HG02642 (cell line): Measurements from ENCODE around the gene MGMT.
"Not testable (repeated sequence)": the region's sequence is repeated elsewhere in the genome, so short reads cannot be mapped to it uniquely, and the experiment has no call there.

Experiments used
- ATAC-seq: cut with Tn5 transposase; IDR thresholded peaks from one replicate; pipeline ENCODE4 v1.9.1; 2021; ENCODE audit warnings: mild to moderate bottlenecking; ENCODE audit not compliant: unreplicated experiment, poor library complexity

The MGMT gene

DNA sequence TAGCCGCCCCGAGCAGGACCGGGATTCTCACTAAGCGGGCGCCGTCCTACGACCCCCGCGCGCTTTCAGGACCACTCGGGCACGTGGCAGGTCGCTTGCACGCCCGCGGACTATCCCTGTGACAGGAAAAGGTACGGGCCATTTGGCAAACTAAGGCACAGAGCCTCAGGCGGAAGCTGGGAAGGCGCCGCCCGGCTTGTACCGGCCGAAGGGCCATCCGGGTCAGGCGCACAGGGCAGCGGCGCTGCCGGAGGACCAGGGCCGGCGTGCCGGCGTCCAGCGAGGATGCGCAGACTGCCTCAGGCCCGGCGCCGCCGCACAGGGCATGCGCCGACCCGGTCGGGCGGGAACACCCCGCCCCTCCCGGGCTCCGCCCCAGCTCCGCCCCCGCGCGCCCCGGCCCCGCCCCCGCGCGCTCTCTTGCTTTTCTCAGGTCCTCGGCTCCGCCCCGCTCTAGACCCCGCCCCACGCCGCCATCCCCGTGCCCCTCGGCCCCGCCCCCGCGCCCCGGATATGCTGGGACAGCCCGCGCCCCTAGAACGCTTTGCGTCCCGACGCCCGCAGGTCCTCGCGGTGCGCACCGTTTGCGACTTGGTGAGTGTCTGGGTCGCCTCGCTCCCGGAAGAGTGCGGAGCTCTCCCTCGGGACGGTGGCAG, at the start of gene MGMT:
MGMT (plus strand) TSS at position 539 of the 656 bp plus-strand sequence.
- peak; percentile 90 for ATAC-seq

DNA sequence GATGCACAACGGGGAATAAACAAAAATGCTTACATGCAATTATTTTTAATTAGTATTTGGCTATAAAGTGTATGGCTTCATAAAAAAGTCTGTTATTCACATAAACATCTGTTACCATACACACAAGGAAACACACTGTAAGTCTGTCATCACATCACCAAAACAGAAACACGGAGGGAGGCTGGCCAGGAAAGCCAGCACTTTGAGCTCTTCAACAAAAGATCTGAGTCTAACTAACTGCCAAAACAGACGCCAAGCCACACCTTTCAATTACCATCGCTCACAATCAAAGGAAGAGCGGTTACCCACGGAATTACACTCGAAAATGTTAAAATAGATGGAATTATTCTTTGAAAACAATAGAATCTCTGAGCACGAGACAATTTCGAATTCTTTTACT, 49.2 kb upstream of the MGMT start:
- no peak for ATAC-seq

DNA sequence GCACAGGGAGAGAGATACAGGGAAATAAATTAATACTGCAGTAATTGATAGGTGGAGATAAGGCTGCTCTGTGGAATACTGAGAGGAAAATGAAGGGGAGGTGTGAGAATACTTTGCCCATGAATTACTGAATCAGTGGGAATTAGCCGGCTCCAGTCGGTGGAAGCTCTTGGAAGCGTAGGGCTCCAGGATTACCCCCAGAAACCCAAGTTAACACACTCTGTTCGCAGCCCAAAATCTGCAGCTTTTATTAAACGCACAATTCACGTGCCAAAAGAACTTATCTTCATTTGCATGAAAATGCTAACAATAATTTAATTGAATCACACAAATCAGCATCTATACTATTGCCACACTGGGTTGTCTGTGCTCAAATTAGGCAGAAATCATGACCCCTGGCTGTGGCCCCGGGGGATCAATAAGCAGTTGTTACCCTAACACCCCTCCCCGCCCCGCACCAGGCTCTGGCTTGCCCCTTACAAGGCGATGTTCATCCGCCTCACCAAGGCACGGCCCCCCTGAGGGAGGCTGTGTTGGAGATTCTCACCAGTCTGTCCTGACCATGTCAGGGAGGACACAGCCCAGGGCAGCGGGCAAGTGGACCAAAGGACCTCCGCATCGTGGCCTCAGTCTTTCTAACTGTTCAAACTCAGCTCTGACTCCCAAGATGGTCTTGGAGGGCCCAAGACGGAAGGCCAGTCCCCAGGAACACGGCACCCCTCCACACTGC, 48.4 kb upstream of the MGMT start:
- no peak for ATAC-seq

- no peak for ATAC-seq
Observed at GRCh38 chr10:129419397-129419796, 47.6 kb upstream of the MGMT start.

- ATAC-seq, result no peak
Observed at GRCh38 chr10:129421399-129422010, 45.5 kb upstream of the MGMT start.

DNA sequence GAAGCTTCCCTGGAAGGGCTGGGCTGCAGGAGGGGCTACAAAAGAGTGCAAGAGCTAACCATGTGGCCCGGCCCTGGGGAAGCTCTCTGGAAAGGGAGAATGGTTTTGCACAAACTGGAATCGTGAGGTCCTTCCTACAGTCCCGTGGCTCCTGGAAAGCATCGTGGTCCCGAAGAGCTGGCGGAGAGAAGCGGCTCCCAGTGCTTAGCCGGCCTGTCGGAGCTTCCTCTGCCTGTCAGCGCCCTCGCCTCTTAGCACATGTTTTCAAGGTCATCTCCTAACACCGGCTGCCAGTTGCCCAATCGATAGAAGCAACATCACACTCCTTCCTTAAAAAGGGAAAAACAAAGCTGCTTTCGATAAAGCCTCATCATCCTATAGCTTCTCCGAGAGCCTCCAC, 42.1 kb upstream of the MGMT start:
- ATAC-seq, result no peak

DNA sequence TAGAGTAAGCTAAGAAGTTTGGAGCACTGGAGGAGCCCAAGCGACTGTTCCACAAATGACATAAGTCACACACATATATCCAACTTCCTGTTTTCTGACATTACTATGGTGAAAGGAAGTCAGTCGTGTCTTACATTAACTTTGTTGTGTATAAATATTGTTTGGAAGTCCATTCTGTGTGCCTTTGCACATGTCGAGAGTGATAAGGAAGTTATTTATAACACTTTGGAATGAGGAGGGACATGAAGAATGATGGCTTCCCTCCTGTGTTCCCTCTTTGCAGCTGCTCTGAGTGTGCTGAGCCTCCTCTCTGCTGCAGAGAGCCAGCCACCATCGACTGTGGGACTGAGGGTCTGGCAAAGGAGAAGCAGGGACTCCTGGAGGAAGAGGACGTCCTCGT, 40.4 kb upstream of the MGMT start:
- ATAC-seq, result no peak

DNA sequence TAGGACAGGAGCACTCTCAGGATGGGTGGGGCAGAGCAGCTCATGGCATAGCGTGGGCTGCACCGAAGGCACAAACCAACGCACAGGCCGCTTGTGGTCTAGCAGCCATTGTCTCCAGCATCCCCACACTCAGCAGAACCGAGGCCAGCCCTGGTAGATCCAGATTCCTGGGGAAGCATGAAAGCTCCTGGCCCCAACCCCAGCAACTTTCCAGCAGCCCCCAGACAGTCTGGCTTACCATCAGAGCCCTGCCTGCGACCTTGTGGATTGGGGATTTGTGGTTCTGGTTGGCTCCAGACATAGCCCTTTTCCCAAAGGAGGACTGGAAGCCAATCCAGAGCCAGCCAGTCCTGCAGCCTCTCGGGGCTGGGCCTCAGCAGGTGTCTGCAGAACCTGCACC, 33.8 kb upstream of the MGMT start:
- ATAC-seq, result no peak

GRCh38 chr10:129435724-129436123, 31.3 kb upstream of the MGMT start:
- ATAC-seq, result not testable (repeated sequence)

GRCh38 chr10:129438024-129438423, 29.0 kb upstream of the MGMT start:
- no peak for ATAC-seq

DNA sequence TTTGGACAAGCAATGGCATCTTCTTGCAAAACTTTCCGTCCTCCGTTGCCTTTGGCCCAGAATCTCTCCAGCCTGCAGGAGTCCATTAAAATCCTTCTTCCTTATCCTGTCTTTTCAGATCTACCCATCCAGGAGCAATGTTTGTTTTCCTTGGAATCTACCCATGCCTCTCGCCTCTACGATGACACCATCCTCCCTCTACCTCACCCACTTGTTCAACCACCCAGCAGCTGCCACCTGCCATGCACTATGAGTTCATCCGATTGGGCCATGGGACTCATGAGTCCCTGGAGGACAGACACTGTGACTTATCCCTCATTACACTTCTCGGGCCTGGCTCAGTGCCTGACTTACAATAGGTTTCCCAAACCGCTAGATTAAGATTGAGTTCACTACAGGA, 26.8 kb upstream of the MGMT start:
- ATAC-seq, result no peak

GRCh38 chr10:129440722-129441316, 26.2 kb upstream of the MGMT start:
- no peak for ATAC-seq

DNA sequence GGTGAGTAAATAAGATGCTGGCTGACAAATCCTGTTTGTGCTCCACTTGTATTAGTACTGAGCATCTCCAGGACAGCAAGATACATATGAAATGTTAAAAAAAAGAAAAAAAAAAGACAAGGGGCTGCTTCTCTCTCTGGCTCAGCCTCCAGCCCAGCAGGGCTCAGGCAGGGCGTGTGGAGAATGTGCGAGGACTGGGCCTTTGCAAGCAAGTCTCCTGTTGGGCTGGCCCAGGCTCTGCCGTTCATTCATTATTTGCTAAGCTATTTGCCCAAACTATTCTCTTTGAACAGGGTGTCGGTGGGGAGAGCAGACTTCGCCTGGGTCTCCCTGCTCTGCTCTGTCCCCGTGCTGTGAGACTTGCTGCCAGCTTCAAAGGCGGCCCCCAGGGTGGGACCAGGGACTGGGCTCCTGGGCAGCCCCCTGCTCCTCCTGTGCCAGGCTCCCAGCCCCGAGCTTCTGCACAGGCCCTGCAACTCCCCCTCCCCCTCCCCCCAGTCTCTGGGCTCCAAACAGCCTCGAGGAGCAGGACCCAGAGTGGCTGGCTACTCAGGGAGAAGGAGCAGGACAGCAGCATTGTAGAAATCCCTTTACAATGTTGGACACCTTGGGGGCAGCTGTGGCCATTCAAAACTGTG, 25.6 kb upstream of the MGMT start:
- ATAC-seq, result no peak

- ATAC-seq, result no peak
Observed at GRCh38 chr10:129442866-129443265, 24.2 kb upstream of the MGMT start.

DNA sequence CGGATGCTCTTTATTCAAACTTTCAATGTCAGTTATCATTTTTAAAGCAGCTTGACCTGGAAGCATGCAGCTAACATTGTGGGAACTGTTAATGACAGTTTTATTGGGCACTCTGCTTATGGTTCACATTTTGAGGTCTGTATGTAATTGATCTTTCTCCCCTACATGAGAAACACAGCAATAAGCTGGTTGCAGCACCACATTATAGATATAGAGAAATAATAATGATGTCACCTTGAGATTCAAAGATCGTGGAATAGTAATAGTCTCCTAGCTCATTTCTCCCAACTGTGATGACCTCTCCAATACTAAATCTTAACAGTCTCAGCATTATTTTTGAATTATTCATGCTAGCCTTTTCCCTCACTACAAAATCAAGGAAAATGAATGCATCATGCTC, 22.7 kb upstream of the MGMT start:
- ATAC-seq, result no peak

DNA sequence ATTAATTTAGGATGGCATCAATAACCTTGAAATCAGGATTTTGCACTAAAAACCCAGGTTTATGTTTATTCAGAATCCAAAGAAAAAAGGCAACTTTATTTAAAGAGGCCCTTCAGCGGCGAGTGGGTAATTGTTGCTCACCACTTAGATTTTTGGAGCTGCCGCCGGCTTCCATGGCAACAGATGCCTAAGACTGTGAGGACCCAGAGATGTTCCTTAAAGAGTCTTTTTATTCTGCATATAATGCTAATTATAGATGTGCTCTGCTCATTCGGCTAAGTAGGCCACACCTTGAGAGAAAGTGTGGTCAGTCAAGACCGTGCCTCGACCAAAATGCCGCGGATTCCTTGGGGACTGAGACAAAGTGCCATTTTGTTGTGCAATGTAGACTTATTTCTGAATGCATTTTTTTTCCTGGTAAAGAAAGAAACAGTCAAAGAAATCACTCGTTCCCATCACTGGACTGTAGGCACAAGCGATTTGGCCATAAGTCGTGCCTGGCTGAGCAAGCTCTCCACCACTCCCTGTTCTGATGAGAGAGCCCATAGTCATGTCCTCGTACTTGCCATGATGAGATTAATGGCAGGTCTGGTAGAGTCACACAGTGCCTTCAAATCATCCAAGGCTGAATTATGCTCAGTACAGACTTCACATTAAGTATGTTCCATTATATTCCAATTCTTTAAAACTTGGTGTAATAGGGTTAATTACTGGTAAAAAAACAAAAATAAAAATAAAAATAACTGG, 21.4 kb upstream of the MGMT start:
- no peak for ATAC-seq

GRCh38 chr10:129446183-129446581, 20.9 kb upstream of the MGMT start:
- no peak for ATAC-seq

- no peak for ATAC-seq
Observed at GRCh38 chr10:129447486-129447885, 19.6 kb upstream of the MGMT start.

- ATAC-seq, result no peak
Observed at GRCh38 chr10:129448086-129448485, 19.0 kb upstream of the MGMT start.

GRCh38 chr10:129448539-129448938, 18.5 kb upstream of the MGMT start:
- no peak for ATAC-seq
